ENCODE results near the gene COPS7A.

COPS7A gene, protein sequence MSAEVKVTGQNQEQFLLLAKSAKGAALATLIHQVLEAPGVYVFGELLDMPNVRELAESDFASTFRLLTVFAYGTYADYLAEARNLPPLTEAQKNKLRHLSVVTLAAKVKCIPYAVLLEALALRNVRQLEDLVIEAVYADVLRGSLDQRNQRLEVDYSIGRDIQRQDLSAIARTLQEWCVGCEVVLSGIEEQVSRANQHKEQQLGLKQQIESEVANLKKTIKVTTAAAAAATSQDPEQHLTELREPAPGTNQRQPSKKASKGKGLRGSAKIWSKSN

GRCh38 chr12:6723607-6724408 is at the start of gene COPS7A:
TSS of gene COPS7A (plus strand) at chr12:6724046. CDS start at chr12:6724657, 611 bp downstream.
- peak; percentile 99 for DNase-seq

- DNase-seq, result no peak
These were observed 46.9 kb upstream of the COPS7A start for GRCh38 chr12:6676962-6677361.

- DNase-seq, result peak; percentile 16
These were observed 39.2 kb upstream of the COPS7A start for GRCh38 chr12:6684609-6685008.

GRCh38 chr12:6685814-6686213 is 38.0 kb upstream of the COPS7A start:
- DNase-seq, result no peak

- no peak for DNase-seq
These were observed 35.3 kb upstream of the COPS7A start for GRCh38 chr12:6688543-6688998.

- DNase-seq, result peak; percentile 99
These were observed 34.6 kb upstream of the COPS7A start, which contains the start of gene ZNF384 for GRCh38 chr12:6688999-6689882. TSS of gene ZNF384 (minus strand) at chr12:6689375. CDS start at chr12:6679520, 9,855 bp downstream.

GRCh38 chr12:6691473-6691872 is 32.4 kb upstream of the COPS7A start:
- DNase-seq, result no peak

- no peak for DNase-seq
These were observed 31.0 kb upstream of the COPS7A start for GRCh38 chr12:6692888-6693287.

DNA sequence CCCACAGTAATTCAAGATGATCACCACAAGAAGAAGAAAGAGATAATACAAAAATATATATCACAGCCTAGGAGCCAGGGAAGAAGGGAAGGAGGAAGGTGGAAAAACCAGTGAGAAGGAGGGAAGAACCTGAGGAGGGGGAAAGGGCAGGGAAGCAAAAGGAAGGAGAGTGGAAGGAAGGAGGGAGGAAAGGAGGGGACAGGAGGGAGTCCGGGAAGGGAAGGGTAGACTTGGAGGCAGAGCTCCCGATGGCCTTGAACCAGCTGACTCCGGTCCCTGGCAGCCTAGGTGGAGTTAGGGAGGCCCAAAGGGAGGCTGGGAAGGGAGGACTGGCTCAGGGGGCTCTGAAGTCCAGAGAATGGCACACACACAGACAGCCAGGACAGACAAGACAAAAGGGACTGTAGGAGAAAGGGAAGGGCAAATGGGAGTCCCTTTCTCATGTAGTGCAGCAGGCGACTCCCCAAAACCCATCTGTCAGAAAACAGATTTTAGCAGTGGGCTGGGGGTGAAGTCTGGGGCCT is 30.0 kb upstream of the COPS7A start:
- DNase-seq, result no peak

- DNase-seq, result no peak
These were observed 29.1 kb upstream of the COPS7A start for GRCh38 chr12:6694701-6695100.

- no peak for DNase-seq
These were observed 28.4 kb upstream of the COPS7A start for GRCh38 chr12:6695313-6696045.

DNA sequence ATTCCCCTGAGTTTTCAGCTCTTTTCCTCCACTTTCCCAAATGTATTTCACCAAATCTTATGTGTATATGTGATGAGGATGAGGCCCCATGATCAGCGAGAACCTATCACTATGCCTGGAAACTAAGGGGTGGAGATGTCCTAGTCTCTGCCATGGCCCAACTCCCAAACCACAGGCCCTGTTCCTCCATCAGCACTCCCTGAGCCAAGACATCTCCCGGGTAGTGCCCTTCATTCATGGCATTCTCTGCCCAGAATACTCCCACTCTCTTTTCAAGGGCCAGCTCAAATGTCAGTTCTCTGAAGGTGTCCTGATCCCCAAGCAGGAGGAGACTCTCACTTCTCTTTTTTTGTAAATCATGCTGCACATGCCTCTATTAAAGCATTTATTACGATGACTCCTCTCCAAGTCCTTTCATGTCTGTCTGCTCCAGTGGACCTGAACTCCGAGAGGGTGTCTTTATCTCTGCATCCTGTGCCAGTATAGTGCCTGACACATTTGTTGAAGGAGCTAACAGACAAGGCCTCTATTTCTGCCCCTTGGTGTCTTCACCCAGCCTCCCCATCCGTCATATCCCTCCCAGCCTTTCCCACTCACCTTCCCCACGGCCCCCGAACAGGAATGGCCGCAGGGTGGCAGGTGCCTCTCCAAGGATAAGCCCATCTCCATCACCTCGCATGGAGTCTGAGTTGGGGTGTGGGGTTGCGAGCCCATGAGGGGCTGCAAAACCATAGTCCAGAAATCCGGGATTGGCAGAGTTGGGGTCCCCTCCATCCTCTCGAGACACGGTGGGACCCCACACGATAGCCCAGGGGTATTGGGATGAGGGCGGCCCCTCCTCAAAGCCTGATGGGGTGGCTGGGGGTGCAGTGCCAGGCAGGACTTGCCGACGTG is 26.9 kb upstream of the COPS7A start:
- no peak for DNase-seq

DNA sequence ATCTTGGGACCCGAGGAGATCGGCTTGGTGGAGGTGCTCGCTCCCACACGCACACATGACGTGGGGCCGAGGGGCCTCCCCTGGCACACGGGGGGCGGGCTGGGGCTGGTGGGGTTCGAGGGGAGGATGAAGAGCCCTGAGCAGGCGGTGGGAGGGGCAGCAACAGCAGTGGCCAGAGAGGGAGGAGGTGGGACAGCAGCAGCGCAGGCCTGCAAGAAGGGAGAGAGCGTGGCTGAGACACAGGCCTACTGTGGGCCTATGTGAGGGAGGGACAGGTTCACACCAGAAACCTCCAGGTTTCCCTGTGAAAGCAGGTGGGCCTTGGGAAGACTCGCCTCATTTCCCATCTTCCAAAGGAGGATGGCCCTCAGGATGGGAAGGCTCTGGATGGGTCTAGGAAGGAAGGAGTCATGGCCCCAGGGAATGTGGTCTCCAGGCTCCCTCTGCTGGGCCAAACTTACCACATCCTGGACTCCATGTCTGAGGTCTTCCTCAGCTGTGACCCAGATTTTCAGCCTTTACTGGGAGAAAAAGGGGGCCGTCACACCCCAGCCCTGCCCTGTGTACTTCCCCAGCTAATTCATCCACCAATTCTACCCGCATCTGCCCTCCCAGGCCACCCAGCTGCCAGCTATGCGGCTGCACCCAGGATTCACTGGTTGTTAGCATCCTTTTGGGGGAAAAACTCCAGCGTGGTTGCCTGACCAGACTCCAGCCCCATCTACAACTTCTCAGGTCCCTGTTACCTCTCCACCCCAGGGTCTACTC is 26.1 kb upstream of the COPS7A start:
- no peak for DNase-seq

DNA sequence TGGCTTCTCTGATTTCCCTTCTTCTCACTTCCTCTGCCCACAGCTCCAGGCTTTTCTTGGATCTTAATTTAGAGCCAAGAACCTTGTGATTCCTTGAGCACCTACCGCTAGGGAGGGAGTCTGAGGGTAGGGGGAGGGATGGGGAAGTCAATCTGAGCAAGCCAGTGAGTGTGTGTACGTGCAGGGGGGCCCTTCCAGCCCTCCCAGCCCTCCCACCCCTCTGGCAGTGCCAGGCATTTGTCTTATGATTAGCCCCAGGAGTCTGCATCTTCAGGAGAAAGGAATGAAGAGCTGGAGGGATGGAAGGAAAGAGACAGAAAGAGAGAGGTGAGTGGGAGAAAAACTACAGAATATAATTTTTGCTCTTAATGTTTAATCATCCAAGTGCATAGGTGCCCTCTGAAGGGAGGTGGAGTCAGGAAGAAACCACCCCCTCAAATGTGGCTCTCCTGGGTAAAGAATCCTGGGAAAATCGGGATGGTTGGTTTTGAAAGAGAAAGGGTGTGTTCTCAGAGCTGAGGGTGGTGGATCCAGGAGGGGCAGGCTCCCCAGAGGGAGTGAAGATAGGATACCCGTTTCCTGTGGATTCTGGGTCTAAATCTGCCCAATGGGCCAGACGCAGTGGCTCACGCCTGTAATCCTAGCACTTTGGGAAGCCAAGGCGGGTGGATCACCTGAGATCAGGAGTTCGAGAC is 25.3 kb upstream of the COPS7A start:
- DNase-seq, result no peak

- DNase-seq, result no peak
These were observed 24.4 kb upstream of the COPS7A start for GRCh38 chr12:6699259-6699988.

DNA sequence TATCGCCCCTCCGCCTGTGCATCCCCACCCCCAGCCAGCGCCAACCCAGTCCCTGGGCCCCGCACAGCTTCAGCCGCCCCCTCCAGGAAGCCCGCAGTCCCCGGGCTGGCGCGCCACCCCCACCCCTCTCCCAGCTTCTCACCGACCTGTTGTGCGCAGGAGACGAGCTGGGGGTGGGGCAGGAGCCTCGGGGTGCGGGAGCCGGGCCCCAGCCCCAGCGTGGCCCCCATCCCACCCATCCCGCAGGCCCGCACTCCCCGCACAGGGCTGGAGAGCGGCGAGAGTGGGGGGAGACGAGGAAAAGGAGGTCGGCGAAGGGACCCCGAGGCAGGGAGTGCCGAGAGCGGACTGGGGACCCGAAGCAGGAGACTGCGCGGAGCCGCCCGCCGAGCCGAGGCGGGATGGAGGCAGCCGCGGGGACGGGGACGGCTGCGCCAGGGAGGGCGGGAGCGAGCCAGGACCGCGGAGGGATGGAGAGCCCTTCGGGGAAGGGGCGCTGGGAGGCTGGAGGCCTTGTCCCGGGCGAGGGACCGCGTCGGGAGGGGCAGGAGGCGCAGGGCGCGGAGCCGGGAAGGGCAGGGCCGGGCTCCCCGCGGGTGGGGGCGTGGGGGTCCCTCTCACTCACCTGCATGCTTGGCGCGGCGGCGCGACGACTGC is 23.7 kb upstream of the COPS7A start:
- DNase-seq, result peak; percentile 22

GRCh38 chr12:6700646-6701051 is 23.2 kb upstream of the COPS7A start, which contains the start of gene PIANP:
TSS of gene PIANP (minus strand) at chr12:6700815. CDS start at chr12:6698061, 2,754 bp downstream.
- DNase-seq, result no peak
